Measurements from ENCODE around the gene EMILIN3.

Gene EMILIN3

GRCh38 chr20:41364236-41364855 lies 2.3 kb downstream of the EMILIN3 start:
- DNase-seq (ENCODE audit: low read depth in 2 of 2) = no peak

GRCh38 chr20:41363601-41364000 lies 3.0 kb downstream of the EMILIN3 start:
- DNase-seq (ENCODE audit: low read depth in 2 of 2) = no peak

- DNase-seq (ENCODE audit: low read depth in 2 of 2) = no peak
These were observed 3.9 kb downstream of the EMILIN3 start for GRCh38 chr20:41362748-41363140.

- no peak for DNase-seq (ENCODE audit: low read depth in 2 of 2)
These were observed 4.6 kb downstream of the EMILIN3 start for GRCh38 chr20:41361757-41362747.

- no peak for DNase-seq (ENCODE audit: low read depth in 2 of 2)
These were observed 5.5 kb downstream of the EMILIN3 start for GRCh38 chr20:41360831-41361756.

- DNase-seq (ENCODE audit: low read depth in 2 of 2) = no peak
These were observed 7.0 kb downstream of the EMILIN3 start for GRCh38 chr20:41359541-41360011.

GRCh38 chr20:41358717-41359116 lies 7.9 kb downstream of the EMILIN3 start:
- no peak for DNase-seq (ENCODE audit: low read depth in 2 of 2)

- DNase-seq (ENCODE audit: low read depth in 2 of 2) = no peak
These were observed 8.4 kb downstream of the EMILIN3 start for GRCh38 chr20:41358230-41358629.

- no peak for DNase-seq (ENCODE audit: low read depth in 2 of 2)
These were observed 9.0 kb downstream of the EMILIN3 start for GRCh38 chr20:41357424-41358163.

- DNase-seq (ENCODE audit: low read depth in 2 of 2) = no peak
These were observed 9.7 kb downstream of the EMILIN3 start for GRCh38 chr20:41356951-41357350.

GRCh38 chr20:41355598-41356203 lies 10.9 kb downstream of the EMILIN3 start:
- no peak for DNase-seq (ENCODE audit: low read depth in 2 of 2)

GRCh38 chr20:41355192-41355591 lies 11.4 kb downstream of the EMILIN3 start:
- no peak for DNase-seq (ENCODE audit: low read depth in 2 of 2)

GRCh38 chr20:41353530-41353929 lies 13.1 kb downstream of the EMILIN3 start:
- DNase-seq (ENCODE audit: low read depth in 2 of 2) = no peak

- DNase-seq (ENCODE audit: low read depth in 2 of 2) = no peak
These were observed 14.0 kb downstream of the EMILIN3 start for GRCh38 chr20:41352666-41353065.

GRCh38 chr20:41352106-41352505 lies 14.5 kb downstream of the EMILIN3 start:
- no peak for DNase-seq (ENCODE audit: low read depth in 2 of 2)

GRCh38 chr20:41350408-41350962 lies 16.1 kb downstream of the EMILIN3 start:
- DNase-seq (ENCODE audit: low read depth in 2 of 2) = no peak

- no peak for DNase-seq (ENCODE audit: low read depth in 2 of 2)
These were observed 16.7 kb downstream of the EMILIN3 start for GRCh38 chr20:41349943-41350342.

GRCh38 chr20:41349266-41349665 lies 17.4 kb downstream of the EMILIN3 start:
- no peak for DNase-seq (ENCODE audit: low read depth in 2 of 2)

- DNase-seq (ENCODE audit: low read depth in 2 of 2) = no peak
These were observed 18.0 kb downstream of the EMILIN3 start for GRCh38 chr20:41348430-41349172.
